Stimulated activated naive B cell treated with anti-CD40 and anti-IgM and Interleukin-4, amounts not matched to agents 10 μg/mL and 1 μg/mL and 100 μg/mL, for 72 hours (primary cell): ENCODE measurements around the gene SYT17.
"Not testable (repeated sequence)": the region's sequence is repeated elsewhere in the genome, so short reads cannot be mapped to it uniquely, and the experiment has no call there.

ENCODE experiments used
- ATAC-seq, 2 donors: fragments of 150-1000 bp; cut with Tn5 transposase; replicated peaks; 2 replicates each; pipeline ENCODE4 v1.10.0; 2021; ENCODE audit warnings: moderate library complexity in 1 of 2
- DNase-seq: peaks from one replicate; pipeline ENCODE4 v3.0.0; 2021
- H3K27ac Mint-ChIP-seq: one replicate; pipeline ENCODE4 v1.8.0; 2022; ENCODE audit warnings: mild to moderate bottlenecking, mixed read lengths
- H3K27me3 Mint-ChIP-seq, 2 donors: one replicate each; pipeline ENCODE4 v1.8.0; 2022; ENCODE audit warnings: mixed read lengths in 2 of 2
- H3K36me3 Mint-ChIP-seq, 2 donors: one replicate each; pipeline ENCODE4 v1.8.0; 2022; ENCODE audit warnings: mixed read lengths in 2 of 2, mild to moderate bottlenecking in 1 of 2
- H3K4me1 Mint-ChIP-seq, 2 donors: one replicate each; pipeline ENCODE4 v1.8.0; 2022; ENCODE audit warnings: mixed read lengths in 2 of 2, mild to moderate bottlenecking in 1 of 2
- H3K4me3 Mint-ChIP-seq, 2 donors: one replicate each; pipeline ENCODE4 v1.8.0; 2022; ENCODE audit warnings: mild to moderate bottlenecking in 2 of 2, mixed read lengths in 2 of 2, moderate library complexity in 1 of 2
- H3K9me3 Mint-ChIP-seq, 2 donors: one replicate each; pipeline ENCODE4 v1.8.0; 2022; ENCODE audit warnings: mixed read lengths in 2 of 2, mild to moderate bottlenecking in 1 of 2

SYT17 gene

GRCh38 chr16:19173059-19173458 lies 5.0 kb downstream of the SYT17 start:
- H3K27ac Mint-ChIP-seq, result peak overlapping the region; percentile 9
- no peak for ATAC-seq
- no peak overlapping the region for H3K4me3 Mint-ChIP-seq
- peaks cover 15 to 41% of the 10 kb centered on the region in 2 donors for H3K36me3 Mint-ChIP-seq
- H3K27me3 Mint-ChIP-seq, result peaks cover 7 to 18% of the 10 kb centered on the region in 2 donors
- peaks cover 10 to 29% of the 10 kb centered on the region in 2 donors for H3K4me1 Mint-ChIP-seq
- no peak for DNase-seq
- peaks cover 0 to 3% of the 10 kb centered on the region in 2 donors for H3K9me3 Mint-ChIP-seq

GRCh38 chr16:19173649-19174383 lies 5.8 kb downstream of the SYT17 start:
- Mint-ChIP-seq H3K9me3 (peaks cover 0 to 3% of the 10 kb centered on the region in 2 donors), H3K27me3 (peaks cover 7 to 18% of the 10 kb centered on the region in 2 donors), H3K27ac (peak overlapping the region; percentile 9), H3K36me3 (peaks cover 15 to 41% of the 10 kb centered on the region in 2 donors), H3K4me1 (peaks cover 10 to 29% of the 10 kb centered on the region in 2 donors), H3K4me3 (no peak overlapping the region)
- DNase-seq (no peak), ATAC-seq (peak in 1 of 2 donors; percentile 26)

- H3K27me3 Mint-ChIP-seq, result peaks cover 5 to 16% of the 10 kb centered on the region in 2 donors
- H3K4me1 Mint-ChIP-seq, result peaks cover 9 to 29% of the 10 kb centered on the region in 2 donors
- peaks cover under 1 to 3% of the 10 kb centered on the region in 2 donors for H3K9me3 Mint-ChIP-seq
- H3K27ac Mint-ChIP-seq, result no peak overlapping the region
- DNase-seq, result no peak
- H3K36me3 Mint-ChIP-seq, result peaks cover 15 to 42% of the 10 kb centered on the region in 2 donors
- no peak for ATAC-seq
- H3K4me3 Mint-ChIP-seq, result no peak overlapping the region
Measured at GRCh38 chr16:19174478-19174877, 6.4 kb downstream of the SYT17 start.

GRCh38 chr16:19175492-19176262 lies 7.6 kb downstream of the SYT17 start:
- Mint-ChIP-seq H3K36me3 (peaks cover 25 to 50% of the 10 kb centered on the region in 2 donors), H3K4me1 (peaks cover 10 to 37% of the 10 kb centered on the region in 2 donors)
- no peak for ATAC-seq

GRCh38 chr16:19177111-19177739 lies 9.2 kb downstream of the SYT17 start:
- no peak overlapping the region for H3K27ac Mint-ChIP-seq
- peaks cover 31 to 56% of the 10 kb centered on the region in 2 donors for H3K36me3 Mint-ChIP-seq
- DNase-seq (no peak), ATAC-seq (peak; percentile 64 to 66)
- peaks cover 10 to 37% of the 10 kb centered on the region in 2 donors for H3K4me1 Mint-ChIP-seq
- H3K4me3 Mint-ChIP-seq, result no peak overlapping the region
- H3K9me3 Mint-ChIP-seq, result peaks cover 0 to 2% of the 10 kb centered on the region in 2 donors
- H3K27me3 Mint-ChIP-seq, result peaks cover 4 to 29% of the 10 kb centered on the region in 2 donors

More at GRCh38 chr16:19175492-19176262, 7.6 kb downstream of the SYT17 start:
- no peak for DNase-seq
- Mint-ChIP-seq H3K9me3 (peaks cover 0 to 2% of the 10 kb centered on the region in 2 donors), H3K27ac (no peak overlapping the region), H3K4me3 (no peak overlapping the region), H3K27me3 (peaks cover 4 to 20% of the 10 kb centered on the region in 2 donors)

GRCh38 chr16:19179546-19180490 lies 11.8 kb downstream of the SYT17 start:
- ATAC-seq (peak; percentile 83 to 91), DNase-seq (peak; percentile 44)
- Mint-ChIP-seq H3K9me3 (peaks cover 0 to 2% of the 10 kb centered on the region in 2 donors), H3K4me1 (peaks cover 9 to 28% of the 10 kb centered on the region in 2 donors), H3K4me3 (no peak overlapping the region), H3K27ac (peak overlapping the region; percentile 2), H3K36me3 (peaks cover 31 to 56% of the 10 kb centered on the region in 2 donors), H3K27me3 (peaks cover 4 to 21% of the 10 kb centered on the region in 2 donors)

- ATAC-seq (no peak), DNase-seq (no peak)
- H3K4me1 Mint-ChIP-seq, result peaks cover 9 to 28% of the 10 kb centered on the region in 2 donors
- no peak overlapping the region for H3K4me3 Mint-ChIP-seq
- peaks cover 4 to 21% of the 10 kb centered on the region in 2 donors for H3K27me3 Mint-ChIP-seq
- peaks cover 34 to 60% of the 10 kb centered on the region in 2 donors for H3K36me3 Mint-ChIP-seq
- H3K9me3 Mint-ChIP-seq, result peaks cover 0 to 2% of the 10 kb centered on the region in 2 donors
- no peak overlapping the region for H3K27ac Mint-ChIP-seq
Measured at GRCh38 chr16:19180741-19181140, 12.7 kb downstream of the SYT17 start.

- Mint-ChIP-seq H3K4me1 (peaks cover 6 to 17% of the 10 kb centered on the region in 2 donors), H3K9me3 (peaks cover 0 to 2% of the 10 kb centered on the region in 2 donors), H3K27ac (no peak overlapping the region), H3K4me3 (no peak overlapping the region), H3K27me3 (peaks cover 4 to 21% of the 10 kb centered on the region in 2 donors), H3K36me3 (peaks cover 37 to 57% of the 10 kb centered on the region in 2 donors)
- no peak for DNase-seq
- ATAC-seq, result no peak
Measured at GRCh38 chr16:19182481-19182880, 14.4 kb downstream of the SYT17 start.

GRCh38 chr16:19183187-19183586 lies 15.1 kb downstream of the SYT17 start:
- peaks cover 4 to 21% of the 10 kb centered on the region in 2 donors for H3K27me3 Mint-ChIP-seq
- peaks cover 6 to 14% of the 10 kb centered on the region in 2 donors for H3K4me1 Mint-ChIP-seq
- H3K36me3 Mint-ChIP-seq, result peaks cover 41 to 61% of the 10 kb centered on the region in 2 donors
- ATAC-seq (no peak), DNase-seq (no peak)
- no peak overlapping the region for H3K4me3 Mint-ChIP-seq
- H3K9me3 Mint-ChIP-seq, result peaks cover 0 to 2% of the 10 kb centered on the region in 2 donors
- no peak overlapping the region for H3K27ac Mint-ChIP-seq

GRCh38 chr16:19184823-19185509 lies 16.9 kb downstream of the SYT17 start:
- Mint-ChIP-seq H3K4me3 (no peak overlapping the region), H3K27me3 (peaks cover 4 to 16% of the 10 kb centered on the region in 2 donors), H3K27ac (peak overlapping the region; percentile 47), H3K4me1 (peaks cover 4 to 14% of the 10 kb centered on the region in 2 donors), H3K36me3 (peaks cover 38 to 64% of the 10 kb centered on the region in 2 donors), H3K9me3 (no peaks in the 10 kb centered on the region)
- ATAC-seq, result no peak
- no peak for DNase-seq

- peaks cover under 1 to 11% of the 10 kb centered on the region in 2 donors for H3K27me3 Mint-ChIP-seq
- H3K36me3 Mint-ChIP-seq, result peaks cover 35 to 61% of the 10 kb centered on the region in 2 donors
- no peak for ATAC-seq
- no peaks in the 10 kb centered on the region for H3K9me3 Mint-ChIP-seq
- H3K4me3 Mint-ChIP-seq, result no peak overlapping the region
- no peak for DNase-seq
- peaks cover 4 to 13% of the 10 kb centered on the region in 2 donors for H3K4me1 Mint-ChIP-seq
- H3K27ac Mint-ChIP-seq, result peak overlapping the region; percentile 47
Measured at GRCh38 chr16:19185510-19185851, 17.4 kb downstream of the SYT17 start.

- no peak overlapping the region for H3K27ac Mint-ChIP-seq
- peaks cover 0 to 2% of the 10 kb centered on the region in 2 donors for H3K9me3 Mint-ChIP-seq
Measured at GRCh38 chr16:19186408-19186807, 18.4 kb downstream of the SYT17 start.

GRCh38 chr16:19187961-19188360 lies 19.9 kb downstream of the SYT17 start:
- not testable (repeated sequence) for ATAC-seq, H3K4me3 Mint-ChIP-seq, DNase-seq, H3K27ac Mint-ChIP-seq, H3K9me3 Mint-ChIP-seq, H3K27me3 Mint-ChIP-seq
- peaks cover 36 to 59% of the 10 kb centered on the region in 2 donors for H3K36me3 Mint-ChIP-seq
- H3K4me1 Mint-ChIP-seq, result peaks cover 6 to 24% of the 10 kb centered on the region in 2 donors

More at GRCh38 chr16:19186408-19186807, 18.4 kb downstream of the SYT17 start:
- Mint-ChIP-seq H3K36me3 (peaks cover 30 to 59% of the 10 kb centered on the region in 2 donors), H3K4me3 (no peak overlapping the region), H3K27me3 (peaks cover 0 to 2% of the 10 kb centered on the region in 2 donors), H3K4me1 (peaks cover 6 to 21% of the 10 kb centered on the region in 2 donors)
- ATAC-seq (no peak), DNase-seq (no peak)
